ENCODE results near the gene PALS1. TPM values are rescaled to one million over a fixed set of nuclear protein-coding genes. Genes with fewer than 3 reads are reported as not detected.

PALS1 gene
- total and polyA plus RNA-seq, 3 donors from 2014 or later = 13.5 to 27.3 (median 25.4) TPM

GRCh38 chr14:67199016-67199415 is 42.2 kb upstream of the PALS1 start:
- WGBS, 2 donors = 88 to 94% methylated on average over 6 of the region's 6 CpGs
- Histone ChIP-seq H3K4me3 (no peak overlapping the region), H3K27ac (no peak overlapping the region), H3K27me3 (no peaks in the 10 kb centered on the region), H3K9me3 (no peaks in the 10 kb centered on the region), H3K4me1 (no peaks in the 10 kb centered on the region), H3K36me3 (ENCODE audit: low read depth, missing control alignments) (no peaks in the 10 kb centered on the region)
- DNase-seq = no peak
- intact Hi-C loops (cut with DNase I; ENCODE audit: low total_unique reads) = no loop called here
- TF ChIP-seq CTCF (IDR thresholded peaks at IDR 0.05) (no peak), POLR2A (IDR thresholded peaks at IDR 0.05) (no peak)

- 85 to 86% methylated on average over 8 of the region's 8 CpGs for WGBS, 2 donors
- TF ChIP-seq CTCF (IDR thresholded peaks at IDR 0.05) (no peak), POLR2A (IDR thresholded peaks at IDR 0.05) (no peak)
- Histone ChIP-seq H3K4me1 (no peaks in the 10 kb centered on the region), H3K4me3 (no peak overlapping the region), H3K36me3 (ENCODE audit: low read depth, missing control alignments) (no peaks in the 10 kb centered on the region), H3K27ac (no peak overlapping the region), H3K27me3 (no peaks in the 10 kb centered on the region), H3K9me3 (no peaks in the 10 kb centered on the region)
- no peak for DNase-seq
- intact Hi-C loops (cut with DNase I; ENCODE audit: low total_unique reads) = no loop called here
Measured at GRCh38 chr14:67207810-67208209, 33.4 kb upstream of the PALS1 start.

- Histone ChIP-seq H3K27ac (no peak overlapping the region), H3K4me1 (no peaks in the 10 kb centered on the region), H3K36me3 (ENCODE audit: low read depth, missing control alignments) (no peaks in the 10 kb centered on the region), H3K27me3 (no peaks in the 10 kb centered on the region), H3K9me3 (no peaks in the 10 kb centered on the region), H3K4me3 (no peak overlapping the region)
- WGBS, 2 donors = 89% methylated on average over 2 of the region's 2 CpGs; no CpG with 5 or more reads in 1 of the 2 donors
- DNase-seq = no peak
- TF ChIP-seq POLR2A (IDR thresholded peaks at IDR 0.05) (no peak), CTCF (IDR thresholded peaks at IDR 0.05) (no peak)
- intact Hi-C loops (cut with DNase I; ENCODE audit: low total_unique reads) = no loop called here
Measured at GRCh38 chr14:67218126-67218525, 23.1 kb upstream of the PALS1 start.

DNA sequence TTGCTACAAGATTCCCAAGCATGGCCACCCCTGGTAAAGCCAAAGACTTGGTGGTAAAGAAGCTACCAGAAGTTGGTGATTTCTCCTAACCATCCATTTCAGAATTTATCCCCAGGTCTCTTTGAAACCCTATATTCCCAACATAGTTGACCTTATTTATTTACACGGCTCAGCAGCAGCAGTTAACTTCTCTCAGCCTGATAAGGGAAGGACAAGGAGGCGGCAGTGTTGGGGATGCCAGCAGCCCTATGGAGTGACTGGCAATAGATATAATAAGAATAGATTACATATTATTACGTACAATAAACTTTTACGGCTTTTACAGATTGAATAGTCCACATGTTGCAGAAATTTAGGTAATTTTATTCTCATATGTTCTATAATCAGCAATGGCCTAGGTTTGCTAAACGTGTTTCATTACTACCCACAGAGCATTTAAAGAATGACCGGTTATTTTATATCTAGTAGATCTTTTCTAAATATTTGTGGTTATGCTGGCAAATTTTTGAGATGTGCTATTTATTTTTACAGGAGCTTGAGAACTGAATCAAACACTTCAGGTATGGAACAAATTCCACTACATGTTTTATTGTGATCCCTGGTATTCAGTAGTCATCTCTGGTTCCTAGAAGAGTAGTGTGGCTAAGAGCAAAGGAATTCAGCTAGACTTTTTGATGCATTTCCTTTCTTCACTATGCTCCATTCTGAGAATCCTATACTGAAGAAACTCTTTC is 19.8 kb upstream of the PALS1 start:
- Histone ChIP-seq H3K4me1 (no peaks in the 10 kb centered on the region), H3K36me3 (ENCODE audit: low read depth, missing control alignments) (no peaks in the 10 kb centered on the region), H3K27ac (no peak overlapping the region), H3K27me3 (no peaks in the 10 kb centered on the region), H3K9me3 (no peaks in the 10 kb centered on the region), H3K4me3 (no peak overlapping the region)
- intact Hi-C loops (cut with DNase I; ENCODE audit: low total_unique reads) = no loop called here
- no peak for TF ChIP-seq CTCF (IDR thresholded peaks at IDR 0.05)
- no peak for TF ChIP-seq POLR2A (IDR thresholded peaks at IDR 0.05)
- 79 to 82% methylated on average over 6 of the region's 6 CpGs for WGBS, 2 donors
- DNase-seq = no peak

DNA sequence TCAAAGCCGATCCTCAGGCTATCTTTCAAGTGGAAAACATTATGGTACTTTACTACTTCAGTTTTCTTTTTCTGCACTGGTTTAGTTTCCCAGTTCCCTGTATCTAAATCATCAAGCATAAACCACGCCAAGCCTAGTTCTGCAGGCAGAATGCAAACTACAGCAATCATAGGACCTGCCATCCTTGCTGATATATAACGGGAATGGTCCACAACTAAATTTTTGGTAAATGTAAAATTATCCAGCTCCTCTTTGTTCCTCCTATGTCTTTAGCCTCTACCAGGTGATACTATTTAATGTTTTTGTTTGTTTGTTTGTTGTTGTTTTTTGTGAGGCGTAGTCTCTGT is 19.3 kb upstream of the PALS1 start:
- Histone ChIP-seq H3K4me3 (no peak overlapping the region), H3K36me3 (ENCODE audit: low read depth, missing control alignments) (no peaks in the 10 kb centered on the region), H3K9me3 (no peaks in the 10 kb centered on the region), H3K4me1 (no peaks in the 10 kb centered on the region), H3K27me3 (no peaks in the 10 kb centered on the region), H3K27ac (no peak overlapping the region)
- DNase-seq = no peak
- intact Hi-C loops (cut with DNase I; ENCODE audit: low total_unique reads) = no loop called here
- TF ChIP-seq CTCF (IDR thresholded peaks at IDR 0.05) (no peak), POLR2A (IDR thresholded peaks at IDR 0.05) (no peak)
- WGBS, 2 donors = 90 to 95% methylated on average over 4 of the region's 4 CpGs
